GM12864 (cell line): ENCODE results near the gene SH3RF1.

Experiments
- DNase-seq: peaks from one replicate; pipeline ENCODE4 v3.0.0-alpha.2; 2011; ENCODE audit warnings: low read depth
- H3K4me3 ChIP-seq: 2 replicates; pipeline ENCODE4 v1.5.1; 2011; ENCODE audit warnings: mild to moderate bottlenecking, low read depth, low read length, control low read depth
- CTCF ChIP-seq: IDR thresholded peaks from 2 replicates; pipeline ENCODE4 v1.5.1; 2011; ENCODE audit warnings: low read depth, mild to moderate bottlenecking, moderate library complexity, low read length, control low read depth, inconsistent platforms; ENCODE audit errors: missing control alignments

Gene SH3RF1

GRCh38 chr4:169236873-169237626 lies 33.7 kb downstream of the SH3RF1 start:
- no peak for TF ChIP-seq CTCF
- DNase-seq, result no peak

DNA sequence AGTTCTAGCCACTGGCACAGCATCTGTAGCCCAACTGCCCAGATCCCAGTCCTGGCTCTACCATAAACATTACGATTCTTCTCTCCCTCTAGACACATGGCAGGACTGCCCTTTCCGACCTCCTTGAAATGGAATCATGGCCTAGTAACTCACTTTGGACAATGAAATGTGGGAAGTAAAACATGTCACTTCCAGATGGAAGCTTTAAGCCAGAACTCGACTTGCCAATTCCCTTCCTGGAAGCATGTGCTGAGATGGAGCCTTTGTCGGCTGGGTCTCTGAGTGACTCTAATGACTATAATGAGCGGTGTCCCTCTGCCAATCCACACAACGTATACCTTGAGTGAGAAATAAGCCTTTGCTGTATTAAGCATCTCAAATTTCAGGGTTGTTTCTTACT lies 34.7 kb downstream of the SH3RF1 start:
- no peak for DNase-seq
- no peak for TF ChIP-seq CTCF

More at GRCh38 chr4:169236873-169237626, 33.7 kb downstream of the SH3RF1 start:
- no peak overlapping the region for H3K4me3 ChIP-seq

DNA sequence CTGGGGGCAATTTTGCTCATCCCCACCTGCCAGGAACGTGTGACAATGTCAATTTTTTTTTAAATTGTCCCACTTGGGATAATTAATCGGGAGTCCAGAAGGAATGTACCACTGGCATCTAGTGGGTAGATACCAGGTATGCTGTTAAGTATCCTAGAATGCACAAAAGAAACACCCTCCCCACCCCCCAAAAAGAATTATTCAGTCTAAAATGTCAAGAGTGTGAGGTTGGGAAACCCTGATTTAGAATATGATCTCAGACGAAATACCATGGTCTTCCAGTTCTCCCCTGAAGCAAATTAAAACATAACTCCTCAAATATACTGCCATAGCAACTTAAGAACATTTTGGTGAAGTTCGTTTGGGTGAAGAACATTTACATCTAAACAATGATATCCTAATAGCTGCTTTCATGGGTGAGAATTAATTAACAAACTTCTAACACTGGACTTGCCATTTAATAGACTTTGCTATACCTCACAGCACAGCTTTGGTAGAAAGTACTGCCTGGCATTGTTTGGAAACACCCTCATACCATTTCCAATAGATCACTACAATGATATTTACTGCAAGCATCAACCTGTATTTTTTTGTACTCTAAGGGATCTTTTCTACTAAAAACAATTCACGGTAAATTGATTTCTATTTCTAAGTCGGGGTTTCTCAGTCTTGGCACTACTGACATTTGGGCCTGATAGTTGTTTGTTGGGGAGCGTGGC lies 36.5 kb downstream of the SH3RF1 start:
- H3K4me3 ChIP-seq, result no peak overlapping the region
- no peak for TF ChIP-seq CTCF
- no peak for DNase-seq

More for the DNA sequence above, 34.7 kb downstream of the SH3RF1 start:
- H3K4me3 ChIP-seq, result no peak overlapping the region

GRCh38 chr4:169233691-169234090 lies 37.1 kb downstream of the SH3RF1 start:
- H3K4me3 ChIP-seq, result no peak overlapping the region
- TF ChIP-seq CTCF, result no peak
- no peak for DNase-seq

DNA sequence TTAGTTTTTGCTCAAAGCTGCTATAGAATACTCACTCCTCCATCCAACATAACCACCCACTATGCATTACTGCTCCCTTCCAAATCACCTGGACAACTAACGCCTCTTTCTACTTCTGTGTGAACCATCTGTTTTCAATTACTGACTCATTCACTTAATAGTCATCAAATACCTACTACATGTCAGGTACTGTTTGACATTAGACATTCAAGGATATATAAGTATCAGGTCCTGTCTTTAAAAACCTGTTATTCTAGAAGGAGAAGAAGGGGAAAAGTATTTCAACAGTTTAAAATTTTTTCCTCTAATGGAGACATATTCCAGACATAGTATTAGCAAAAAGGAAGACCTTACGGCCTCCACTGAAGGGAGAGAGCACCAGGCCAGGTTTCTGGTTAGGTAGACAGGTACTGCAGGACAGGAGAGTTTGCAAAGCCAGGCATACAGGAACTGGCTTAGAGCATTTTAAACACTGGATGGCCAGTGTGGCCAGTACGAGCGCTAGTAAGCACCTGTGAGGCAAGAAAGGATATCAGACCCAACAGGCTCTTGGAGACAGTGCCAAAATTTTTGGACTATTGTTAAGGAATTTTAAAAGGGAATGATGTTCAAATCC lies 39.0 kb downstream of the SH3RF1 start:
- H3K4me3 ChIP-seq, result no peak overlapping the region
- no peak for DNase-seq
- TF ChIP-seq CTCF, result no peak

GRCh38 chr4:169229571-169230028 lies 41.2 kb downstream of the SH3RF1 start:
- H3K4me3 ChIP-seq, result no peak overlapping the region
- no peak for DNase-seq
- no peak for TF ChIP-seq CTCF
